ENCODE results near the gene GNB1.

GNB1 gene

DNA sequence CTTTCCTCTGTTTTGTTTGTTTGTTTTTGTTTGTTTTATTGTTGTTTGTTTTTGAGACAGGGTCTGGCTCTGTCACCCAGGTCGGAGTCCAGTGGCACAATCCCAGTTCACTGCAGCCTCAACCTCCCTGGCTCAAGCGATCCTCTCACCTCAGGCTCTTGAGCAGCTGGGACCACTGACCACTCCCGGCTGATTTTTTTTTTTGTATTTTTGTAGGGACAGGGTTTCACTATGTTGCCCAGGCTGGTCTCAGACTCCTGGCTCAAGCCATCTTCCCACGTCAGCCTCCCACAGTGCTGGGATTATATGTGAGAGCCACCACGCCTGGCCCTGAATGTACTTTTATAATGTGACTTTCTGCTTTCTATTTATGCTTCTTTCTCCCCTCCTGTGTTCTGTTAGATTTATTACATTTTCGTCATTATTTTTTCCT is 19.2 kb upstream of the GNB1 start:
- DNase-seq (ENCODE audit: low spot score), result no peak

GRCh38 chr1:1908506-1908791 is 17.6 kb upstream of the GNB1 start:
- peak; percentile 62 for DNase-seq (ENCODE audit: low spot score)

DNA sequence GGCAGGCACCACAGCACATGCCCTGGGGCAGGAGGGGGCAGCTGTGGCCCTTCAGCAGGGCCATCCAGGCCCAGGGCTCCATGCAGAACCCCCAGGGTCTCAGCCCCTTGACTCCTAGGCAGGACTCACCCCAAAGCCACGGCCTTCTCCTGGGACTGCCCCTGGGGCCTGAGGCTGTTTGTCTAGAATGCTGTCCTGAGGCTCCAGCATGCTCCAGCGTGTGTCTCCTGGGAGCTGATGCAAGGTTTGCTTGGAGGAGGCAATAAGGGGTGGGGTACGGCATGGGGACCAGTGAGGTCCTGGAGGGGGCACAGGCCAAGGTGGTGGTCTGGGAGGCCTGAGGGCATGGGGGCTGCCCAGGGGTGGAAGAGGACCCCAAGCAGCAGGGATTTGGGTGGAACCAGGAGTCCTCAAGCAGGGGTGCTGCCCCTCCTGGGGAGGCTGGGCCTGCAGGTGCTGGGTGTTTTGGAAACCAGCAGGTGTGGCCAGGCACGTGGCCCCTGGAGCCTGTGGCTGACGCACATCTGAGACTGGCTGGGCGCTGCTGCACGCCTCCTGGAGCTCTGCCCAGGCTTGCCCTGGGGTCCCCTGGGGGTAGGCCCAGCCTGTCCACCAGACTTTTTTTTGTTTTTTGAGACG is 16.3 kb upstream of the GNB1 start:
- peak; percentile 47 for DNase-seq (ENCODE audit: low spot score)

- DNase-seq (ENCODE audit: low spot score), result peak; percentile 76
Observed at GRCh38 chr1:1906185-1907097, 15.6 kb upstream of the GNB1 start.

GRCh38 chr1:1903224-1903623 is 12.3 kb upstream of the GNB1 start:
- DNase-seq (ENCODE audit: low spot score), result no peak

DNA sequence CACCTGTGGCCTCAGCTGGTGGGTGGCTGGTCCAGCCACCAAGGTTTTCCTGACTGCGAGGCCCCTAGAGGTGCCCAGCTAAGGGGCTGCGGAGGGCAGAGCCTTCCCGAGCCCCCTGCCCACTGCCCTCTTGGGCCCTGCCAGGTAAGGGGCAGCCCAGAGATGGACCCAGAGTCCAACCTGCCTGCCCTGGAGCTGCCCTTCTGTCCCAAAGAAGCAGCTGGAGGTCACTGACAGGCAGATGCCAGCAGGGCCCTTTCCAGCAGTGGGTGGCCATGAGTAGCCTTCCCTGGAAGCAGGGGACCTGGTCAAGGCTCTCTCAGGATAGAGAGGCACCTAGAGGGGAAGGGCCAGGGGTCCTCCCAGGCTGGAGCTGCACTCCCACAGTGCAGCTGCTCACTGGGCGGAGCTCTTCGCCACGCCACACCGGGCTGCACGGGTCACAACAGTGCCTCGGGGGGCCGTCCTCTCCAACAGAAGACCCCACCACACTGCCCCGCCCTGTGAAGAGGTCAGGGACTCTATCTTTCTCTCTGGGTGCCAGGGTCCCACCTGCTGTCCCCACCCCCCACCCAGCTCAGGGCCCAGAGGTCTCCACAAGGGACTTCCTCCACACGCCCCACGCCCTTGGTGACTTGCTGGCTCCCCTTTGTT is 10.9 kb upstream of the GNB1 start:
- DNase-seq (ENCODE audit: low spot score), result no peak

DNA sequence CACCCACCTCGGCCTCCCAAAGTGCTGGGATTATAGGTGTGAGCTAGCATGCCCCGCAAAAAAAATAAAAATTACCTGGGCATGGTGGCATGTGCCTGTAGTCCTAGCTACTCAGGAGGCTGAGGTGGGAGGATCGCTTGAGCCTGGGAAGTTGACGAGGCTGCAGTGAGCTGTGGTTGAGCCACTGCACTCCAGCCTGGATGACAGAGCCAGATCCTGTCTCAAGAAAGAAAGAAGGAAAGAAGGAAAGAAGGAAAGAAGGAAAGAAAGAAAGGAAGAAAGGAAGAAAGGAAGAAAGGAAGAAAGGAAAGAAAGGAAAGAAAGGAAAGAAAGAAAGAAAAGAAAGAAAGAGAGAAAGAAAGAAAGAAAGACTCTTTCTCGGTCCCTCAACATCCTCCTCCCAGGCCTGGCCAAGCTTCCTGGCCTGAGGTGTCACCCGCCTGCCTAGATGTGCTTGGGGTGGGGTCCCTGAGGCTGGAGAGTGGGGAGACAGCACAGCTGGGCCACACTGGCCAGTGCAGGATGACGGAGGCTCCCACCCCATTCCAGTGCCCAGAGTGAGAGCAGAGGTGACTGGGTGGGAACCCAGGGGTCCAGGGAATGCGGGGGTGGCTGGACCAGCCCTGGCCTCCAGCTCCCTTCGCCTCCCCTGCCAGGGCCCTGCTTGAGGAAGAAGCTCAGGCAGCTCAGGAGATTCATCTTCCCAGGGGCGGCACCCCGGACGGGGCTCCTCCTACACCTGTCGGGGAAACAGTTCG is 10.2 kb upstream of the GNB1 start:
- DNase-seq (ENCODE audit: low spot score), result no peak

- no peak for DNase-seq (ENCODE audit: low spot score)
Observed at GRCh38 chr1:1899967-1900327, 9.1 kb upstream of the GNB1 start.

DNA sequence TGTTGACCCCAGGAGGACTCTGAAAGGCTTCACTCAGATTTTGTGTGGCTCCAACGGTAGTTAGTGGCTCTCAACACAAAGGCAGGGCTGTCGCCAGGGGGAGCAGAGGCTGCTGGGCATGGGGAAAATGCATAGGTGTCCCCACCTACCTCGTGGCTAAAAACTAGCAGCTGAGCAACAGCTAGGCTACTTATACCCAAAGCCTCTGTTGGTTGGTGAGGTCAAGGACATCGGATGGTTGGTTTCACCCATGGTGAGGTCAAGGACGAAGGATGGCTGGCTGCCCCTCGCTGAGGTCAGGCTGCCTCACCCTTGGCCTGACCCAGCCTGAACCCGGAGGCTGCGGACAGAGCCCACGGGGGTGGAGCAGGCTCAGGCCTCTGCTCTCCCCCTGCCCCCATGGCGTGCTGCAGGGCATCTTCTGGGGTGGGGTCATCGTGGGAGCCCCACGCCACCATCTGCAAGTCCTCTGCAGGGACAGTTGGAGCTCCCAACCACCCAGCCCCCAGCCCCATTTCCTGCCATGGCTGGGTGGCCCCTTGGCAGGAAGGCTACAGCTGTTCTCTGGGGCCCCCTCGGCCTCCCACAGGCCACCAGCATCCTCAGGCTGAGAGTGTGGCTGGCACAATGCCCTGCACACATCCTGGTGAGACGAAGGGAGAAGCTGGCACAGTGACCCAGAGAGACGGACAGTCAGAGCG is 8.5 kb upstream of the GNB1 start:
- peak; percentile 58 for DNase-seq (ENCODE audit: low spot score)

DNA sequence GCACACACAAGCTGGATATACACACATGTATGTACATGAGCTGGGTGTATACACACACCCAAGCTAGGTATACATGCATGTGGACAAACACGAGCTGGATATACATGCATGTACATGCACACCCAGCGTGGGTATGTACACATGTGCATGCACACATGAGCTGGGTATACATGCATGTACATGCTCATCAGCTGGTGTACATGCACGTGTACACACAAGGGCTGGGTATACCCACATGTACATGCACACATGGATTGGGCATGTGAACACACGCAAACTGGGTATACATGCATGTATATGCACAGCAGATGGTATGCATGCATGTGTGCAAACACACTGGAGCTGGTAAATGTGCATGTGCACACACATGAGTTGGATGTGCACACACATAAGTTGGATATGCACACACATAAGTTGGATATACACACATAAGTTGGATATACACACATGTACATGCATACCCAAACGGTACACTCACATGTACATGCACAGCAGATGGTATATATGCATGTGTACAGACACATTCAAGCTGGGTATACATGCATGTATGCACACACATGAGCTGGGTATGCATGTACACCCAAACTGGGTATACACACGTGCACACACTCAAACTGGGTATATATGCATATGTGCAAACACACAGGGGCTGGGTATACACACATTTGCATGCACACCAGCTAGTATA is 7.5 kb upstream of the GNB1 start:
- DNase-seq (ENCODE audit: low spot score), result no peak

GRCh38 chr1:1895456-1896336 is 4.8 kb upstream of the GNB1 start:
- DNase-seq (ENCODE audit: low spot score), result peak; percentile 69

DNA sequence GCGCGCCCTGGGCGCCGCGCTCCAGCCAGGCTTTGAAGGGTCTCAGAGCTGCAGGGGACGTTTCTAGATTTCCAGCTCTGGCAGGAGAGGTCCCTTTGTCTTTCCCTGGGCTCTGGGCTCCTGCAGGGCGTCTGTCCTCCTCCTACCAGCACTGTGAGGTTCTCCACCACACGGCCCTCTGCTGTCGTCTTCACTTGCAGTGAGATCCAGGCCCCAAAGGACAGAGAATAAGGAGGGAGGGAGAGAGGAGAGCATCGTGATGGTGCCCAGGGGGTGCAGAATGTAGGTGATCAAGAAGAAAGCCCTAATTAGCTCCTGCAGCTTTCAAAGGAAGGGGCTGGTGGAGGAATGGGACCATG is 4.2 kb upstream of the GNB1 start:
- no peak for DNase-seq (ENCODE audit: low spot score)

DNA sequence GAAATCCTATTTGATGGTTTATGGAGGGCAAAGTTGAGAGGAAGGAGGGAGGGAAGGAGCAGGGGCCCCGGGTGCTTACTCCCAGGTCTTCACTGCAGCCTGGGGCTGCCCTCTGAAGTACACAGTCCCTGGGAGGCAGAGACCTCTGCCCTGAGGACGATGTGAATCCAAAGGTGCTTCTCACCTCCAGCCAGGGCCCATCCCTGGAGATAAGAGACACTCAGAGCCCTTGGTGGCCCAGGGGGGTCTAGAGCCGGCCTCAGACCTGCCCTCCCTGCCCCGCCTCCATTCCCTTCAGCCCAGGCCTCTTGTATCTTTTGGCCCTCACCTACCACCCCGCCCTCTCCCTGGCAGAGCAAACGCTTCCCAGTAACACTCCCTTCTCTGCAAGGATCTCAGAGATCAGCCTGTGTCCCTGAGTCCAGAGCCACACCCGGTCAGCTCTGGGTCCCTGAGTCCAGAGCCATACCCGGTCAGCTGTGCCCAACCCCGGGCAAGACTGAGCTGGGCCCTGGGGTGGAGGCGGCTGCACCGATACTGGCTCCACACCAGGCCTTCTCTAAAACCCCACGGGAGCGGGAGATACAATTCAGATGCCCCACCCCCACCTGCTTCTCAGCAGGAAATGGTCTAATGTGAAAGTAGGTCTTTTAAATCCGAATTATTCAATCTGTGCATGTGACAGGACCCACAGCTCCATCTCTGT is 3.6 kb upstream of the GNB1 start:
- DNase-seq (ENCODE audit: low spot score), result no peak

DNA sequence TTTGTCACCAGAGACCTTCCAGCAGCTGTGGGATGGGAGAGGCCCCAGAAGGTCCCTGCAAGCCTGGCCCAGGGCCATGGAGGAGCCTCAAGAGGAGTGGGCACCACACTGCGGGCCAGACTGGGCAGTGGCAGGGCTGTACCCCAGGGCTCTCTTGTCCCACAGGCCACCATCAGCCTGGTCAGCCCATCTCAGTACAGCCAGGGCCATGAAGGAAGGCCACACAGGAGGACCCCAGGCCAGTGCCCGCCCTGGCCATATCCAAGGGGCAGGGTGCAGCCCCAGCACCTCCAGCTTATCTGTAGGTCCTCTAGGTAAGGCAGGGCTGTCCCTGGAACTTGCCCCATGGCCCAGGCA is 3.1 kb upstream of the GNB1 start:
- DNase-seq (ENCODE audit: low spot score), result no peak

- no peak for DNase-seq (ENCODE audit: low spot score)
Observed at GRCh38 chr1:1893291-1893985, 2.6 kb upstream of the GNB1 start.

- DNase-seq (ENCODE audit: low spot score), result no peak
Observed at GRCh38 chr1:1892763-1893120, 1.9 kb upstream of the GNB1 start.

DNA sequence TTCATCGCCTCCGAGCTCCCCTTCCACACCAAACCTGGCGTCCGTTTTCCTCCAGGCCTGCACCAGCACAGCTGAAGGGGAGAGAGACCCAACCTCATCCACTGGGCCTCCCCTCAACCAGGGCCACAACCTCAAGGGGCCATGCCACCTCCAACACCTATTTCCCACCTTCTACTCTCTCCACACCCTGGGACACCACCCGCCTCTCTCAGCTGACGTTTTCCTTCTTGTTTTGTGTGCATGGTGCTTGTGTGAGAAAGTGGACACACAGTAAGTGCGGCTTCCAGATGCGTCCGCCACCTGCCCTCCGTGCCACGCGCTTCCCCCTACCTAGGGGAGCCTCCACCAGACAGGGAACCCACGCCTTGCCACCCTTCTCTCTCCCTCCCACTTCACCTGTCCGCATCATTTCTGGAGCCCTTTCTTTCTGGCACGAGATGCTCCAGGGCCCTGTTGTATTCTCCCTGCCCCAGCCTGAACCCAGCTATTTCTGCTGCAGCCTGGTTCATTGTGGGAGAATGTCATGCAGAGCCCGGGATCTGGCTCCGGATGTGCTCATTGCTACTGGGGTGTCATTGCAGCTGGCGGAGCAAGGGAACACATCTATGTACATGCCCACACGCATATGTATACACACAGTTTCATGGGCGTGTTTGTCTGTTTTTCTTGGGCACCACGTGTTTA is 1.3 kb upstream of the GNB1 start:
- no peak for DNase-seq (ENCODE audit: low spot score)

GRCh38 chr1:1891349-1892078 is 627 bp upstream of the GNB1 start:
- DNase-seq (ENCODE audit: low spot score), result peak; percentile 77
